ENCODE data around the gene MRPL28. TPM values are rescaled to one million over a fixed set of nuclear protein-coding genes. Genes with fewer than 3 reads are reported as not detected.
"Not testable (repeated sequence)": the region's sequence is repeated elsewhere in the genome, so short reads cannot be mapped to it uniquely, and the experiment has no call there.

MRPL28 gene
- total RNA-seq, 4 donors from 2014 or later: 57.9 to 68.2 (median 63.0) TPM

DNA sequence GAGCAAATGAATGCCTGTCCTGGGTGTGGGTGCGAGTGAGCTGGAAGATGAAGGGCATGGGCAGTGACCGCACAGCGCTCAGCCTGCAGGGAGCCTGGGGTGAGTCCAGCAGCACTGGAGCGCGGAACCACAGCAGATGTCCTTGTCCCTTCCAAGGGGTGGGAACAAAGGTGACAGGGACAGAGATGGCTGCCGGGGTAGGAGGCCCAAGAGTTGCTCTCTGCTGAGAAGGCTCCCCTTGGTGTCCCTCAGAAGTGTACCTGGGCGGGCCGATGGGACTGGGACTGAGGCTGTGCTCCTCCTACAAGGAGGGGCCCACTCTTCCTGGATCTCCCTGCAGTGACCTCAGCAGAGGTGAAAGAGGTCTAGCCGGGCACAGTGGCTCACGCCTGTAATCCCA lies 19.0 kb upstream of the MRPL28 start:
- no CpG with 5 or more reads among the region's 10 CpGs for WGBS, 2 donors
- intact Hi-C loops (cut with DNase I): no loop called here
- TF ChIP-seq CTCF (IDR thresholded peaks at IDR 0.05) (no peak), POLR2A (IDR thresholded peaks at IDR 0.05) (no peak)

DNA sequence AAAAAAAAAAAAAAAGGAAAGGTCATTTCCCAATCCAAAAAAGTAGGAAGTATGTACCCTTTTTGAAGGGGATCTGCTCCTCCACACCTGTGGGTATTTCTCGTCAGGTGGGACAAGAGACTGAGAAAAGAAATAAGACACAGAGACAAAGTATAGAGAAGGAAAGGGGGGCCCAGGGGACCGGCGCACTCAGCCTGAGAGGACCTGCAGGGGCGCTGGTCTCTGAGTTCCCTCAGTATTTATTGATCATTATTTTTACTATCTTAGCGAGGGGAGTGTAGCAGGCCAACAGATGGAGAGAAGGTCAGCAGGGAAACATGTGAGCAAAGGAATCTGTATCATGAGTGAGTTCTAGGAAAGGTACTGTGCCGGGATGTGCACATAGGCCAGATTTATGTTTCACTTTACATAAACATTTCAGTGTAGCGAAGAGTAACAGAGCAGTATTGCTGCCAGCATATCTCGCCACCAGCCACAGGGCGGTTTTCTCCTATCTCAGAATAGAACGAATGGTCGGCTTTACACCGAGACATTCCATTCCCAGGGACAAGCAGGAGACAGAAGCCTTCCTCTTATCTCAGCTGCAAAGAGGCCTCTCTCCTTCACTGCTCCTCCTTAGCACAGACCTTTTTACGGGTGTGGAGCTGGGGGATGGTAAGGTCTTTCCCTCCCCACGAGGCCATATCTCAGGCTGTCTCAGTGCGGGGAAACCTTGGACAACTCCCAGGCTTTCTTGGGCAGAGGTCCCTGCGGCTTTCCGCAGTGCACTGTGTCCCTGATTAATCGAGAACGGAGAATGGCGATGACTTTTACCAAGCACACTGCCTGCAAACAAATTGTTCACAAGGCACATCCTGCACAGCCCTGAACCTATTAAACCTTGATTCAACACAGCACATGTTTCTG lies 17.7 kb upstream of the MRPL28 start:
- H3K9me3 ChIP-seq; H3K27me3 ChIP-seq; H3K36me3 ChIP-seq; H3K4me3 ChIP-seq; intact Hi-C loops (cut with DNase I); DNase-seq: not testable (repeated sequence)
- Histone ChIP-seq H3K4me1 (peaks cover 9 to 30% (median 11%) of the 10 kb centered on the region in 3 donors), H3K27ac (peak overlapping the region in 2 of 4 donors; percentile 21 to 33)
- WGBS, 2 donors: 60 to 65% methylated on average over 17 to 20 of the region's 20 CpGs

More for the DNA sequence above, 19.0 kb upstream of the MRPL28 start:
- H3K36me3 ChIP-seq: no peaks in the 10 kb centered on the region
- H3K4me3 ChIP-seq: no peak overlapping the region
- no peak overlapping the region for H3K27ac ChIP-seq
- no peaks in the 10 kb centered on the region for H3K9me3 ChIP-seq
- no peaks in the 10 kb centered on the region for H3K27me3 ChIP-seq
- DNase-seq: no peak
- H3K4me1 ChIP-seq: peaks cover 0 to 16% (median under 1%) of the 10 kb centered on the region in 3 donors

- intact Hi-C loops (cut with DNase I): no loop called here
- H3K4me1 ChIP-seq: peaks cover 16 to 40% (median 18%) of the 10 kb centered on the region in 3 donors
- 77 to 79% methylated on average over 17 to 19 of the region's 19 CpGs for WGBS, 2 donors
Measured at GRCh38 chr16:386641-387156, 16.4 kb upstream of the MRPL28 start.

GRCh38 chr16:383326-384051 lies 13.2 kb upstream of the MRPL28 start:
- TF ChIP-seq CTCF (IDR thresholded peaks at IDR 0.05): peak in 1 of 6 experiments; percentile 14
- peak in 1 of 4 donors; percentile 35 for TF ChIP-seq POLR2A (IDR thresholded peaks at IDR 0.05)
- no peak for DNase-seq
- Histone ChIP-seq H3K27ac (peak overlapping the region; percentile 76 to 91 (median 86)), H3K9me3 (no peaks in the 10 kb centered on the region), H3K4me1 (peaks cover 30 to 68% (median 42%) of the 10 kb centered on the region in 3 donors), H3K4me3 (peak overlapping the region; percentile 65 to 100 (median 94)), H3K36me3 (no peaks in the 10 kb centered on the region), H3K27me3 (no peaks in the 10 kb centered on the region)
- intact Hi-C loops (cut with DNase I): no loop called here
- 19 to 24% methylated on average over 23 to 31 of the region's 33 CpGs for WGBS, 2 donors

More at GRCh38 chr16:386641-387156, 16.4 kb upstream of the MRPL28 start:
- TF ChIP-seq CTCF (IDR thresholded peaks at IDR 0.05): no peak
- TF ChIP-seq POLR2A (IDR thresholded peaks at IDR 0.05): no peak
- H3K27ac ChIP-seq: no peak overlapping the region
- no peaks in the 10 kb centered on the region for H3K27me3 ChIP-seq
- H3K4me3 ChIP-seq: no peak overlapping the region
- no peak for DNase-seq
- no peaks in the 10 kb centered on the region for H3K36me3 ChIP-seq
- H3K9me3 ChIP-seq: no peaks in the 10 kb centered on the region

DNA sequence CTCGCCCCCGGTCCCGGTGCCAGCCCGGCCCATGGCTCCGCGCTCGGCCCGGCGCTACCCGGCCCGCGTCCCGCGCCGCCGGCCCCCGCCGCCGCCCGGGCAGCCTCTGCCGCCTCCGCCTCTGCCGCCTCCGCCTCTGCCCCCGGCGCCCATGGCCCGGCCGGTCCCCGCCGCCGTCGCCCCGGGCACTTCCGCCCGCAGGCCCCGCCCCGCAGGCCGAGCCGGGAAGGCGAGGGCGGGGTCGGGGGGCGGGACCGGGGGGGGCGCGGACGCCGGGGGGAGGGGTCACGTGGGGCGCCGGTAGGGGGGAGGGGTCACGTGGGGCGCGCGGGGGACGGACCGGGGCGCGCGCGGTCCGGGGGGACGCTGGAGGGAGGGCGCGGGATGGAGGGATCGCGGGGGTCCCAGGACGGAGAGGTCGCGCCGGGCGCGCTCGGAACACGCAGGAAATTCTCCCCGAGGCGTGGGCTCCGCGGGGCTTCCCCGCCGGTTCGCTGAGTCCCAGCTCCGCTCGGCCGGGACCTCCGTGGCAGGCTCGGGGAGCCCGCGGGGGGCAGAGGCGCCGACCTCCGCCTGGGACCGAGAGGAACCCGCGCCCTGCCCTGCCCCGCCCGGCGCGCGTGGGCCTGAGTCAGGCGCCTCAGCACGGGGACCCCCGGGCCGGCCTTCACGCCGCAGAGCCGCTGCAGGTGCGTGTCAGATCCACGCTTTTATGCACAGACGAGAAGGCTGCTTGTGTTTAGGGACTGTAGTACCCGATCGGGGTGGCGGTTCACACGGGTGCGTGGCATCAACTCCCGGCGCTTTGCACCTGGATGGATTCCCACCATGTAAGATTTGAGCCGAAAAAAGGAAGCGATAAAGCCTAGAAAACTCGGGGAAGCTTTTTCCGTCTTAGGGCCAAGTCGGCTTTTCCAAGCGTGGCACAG lies 11.7 kb upstream of the MRPL28 start, which contains the start of gene PGAP6:
TSS of gene PGAP6 (minus strand) at position 190 of the 929 bp plus-strand sequence. CDS start at position 33, 157 bp downstream.
- intact Hi-C loops (cut with DNase I): no loop called here
- TF ChIP-seq POLR2A (IDR thresholded peaks at IDR 0.05) (peak in 1 of 4 donors; percentile 34), CTCF (IDR thresholded peaks at IDR 0.05) (no peak)
- Histone ChIP-seq H3K27me3 (no peaks in the 10 kb centered on the region), H3K36me3 (peaks cover 0 to 9% (median 0%) of the 10 kb centered on the region in 3 donors), H3K27ac (peak within 1 kb of the TSS; percentile 83 to 91 (median 90)), H3K4me3 (peak within 1 kb of the TSS; percentile 65 to 100 (median 94)), H3K4me1 (peaks cover 30 to 59% (median 42%) of the 10 kb centered on the region in 3 donors), H3K9me3 (no peaks in the 10 kb centered on the region)
- WGBS, 2 donors: 0% methylated on average over 6 of the region's 123 CpGs; no CpG with 5 or more reads in 1 of the 2 donors
- DNase-seq: no peak
